Liver (tissue), 9 donors: ENCODE measurements around the gene CACNA1C. TPM values are rescaled to one million over a fixed set of nuclear protein-coding genes. Genes with fewer than 3 reads are reported as not detected.

Source experiments
- DNase-seq: peaks from one replicate; pipeline ENCODE4 v3.0.0-alpha.2; 2017; ENCODE audit warnings: low spot score
- H3K27ac ChIP-seq, 2 donors: one replicate each; pipeline ENCODE4 v1.7.0; 2013; ENCODE audit warnings: inconsistent platforms in 2 of 2, low read length in 2 of 2, control low read depth in 1 of 2, low read depth in 1 of 2, mild to moderate bottlenecking in 1 of 2
- H3K27me3 ChIP-seq, 4 donors: one replicate each; pipeline versions ENCODE4 v1.6.1 to v1.7.0; 2013; ENCODE audit warnings: low read length in 3 of 4, inconsistent platforms in 1 of 4, mild to moderate bottlenecking in 1 of 4, moderate library complexity in 1 of 4; ENCODE audit not compliant: control insufficient read depth in 4 of 4, insufficient read depth in 4 of 4
- H3K36me3 ChIP-seq, 4 donors: one replicate each; pipeline versions ENCODE4 v1.6.1 to v1.7.0; 2013; ENCODE audit warnings: low read length in 3 of 4, mild to moderate bottlenecking in 3 of 4, low read depth in 1 of 4, moderate library complexity in 1 of 4; ENCODE audit not compliant: control insufficient read depth in 4 of 4, insufficient read depth in 3 of 4
- H3K4me1 ChIP-seq, 4 donors: one replicate each; pipeline versions ENCODE4 v1.6.1 to v1.7.0; 2013; ENCODE audit warnings: low read length in 3 of 4, mild to moderate bottlenecking in 3 of 4, moderate library complexity in 1 of 4; ENCODE audit not compliant: control insufficient read depth in 4 of 4, insufficient read depth in 4 of 4
- H3K4me3 ChIP-seq, 3 donors: one replicate each; pipeline versions ENCODE4 v1.6.1 to v1.7.0; 2013; ENCODE audit warnings: low read length in 3 of 3, control low read depth in 1 of 3, low read depth in 1 of 3, mild to moderate bottlenecking in 1 of 3
- H3K9ac ChIP-seq, 2 donors: one replicate each; pipeline ENCODE4 v1.7.0; 2013; ENCODE audit warnings: low read length in 2 of 2, mild to moderate bottlenecking in 2 of 2, moderate library complexity in 2 of 2, control low read depth in 1 of 2, low read depth in 1 of 2
- H3K9me3 ChIP-seq, 4 donors: one replicate each; pipeline versions ENCODE4 v1.6.1 to v1.7.0; 2013; ENCODE audit warnings: low read length in 3 of 4; ENCODE audit not compliant: control insufficient read depth in 4 of 4
- EGR1 ChIP-seq, 2 donors: IDR thresholded peaks; 2 replicates each; pipeline ENCODE4 v1.6.1; 2016 to 2018; ENCODE audit warnings: antibody characterized with exemption in 2 of 2, low read depth in 2 of 2
- FOXA1 ChIP-seq: IDR thresholded peaks from 2 replicates; pipeline ENCODE4 v1.6.1; 2016; ENCODE audit warnings: antibody characterized with exemption
- FOXA2 ChIP-seq: IDR thresholded peaks from 2 replicates; pipeline ENCODE4 v1.6.1; 2016; ENCODE audit warnings: antibody characterized with exemption
- GABPA ChIP-seq, 2 donors: IDR thresholded peaks in 1 of 2; conservative IDR thresholded peaks in 1 of 2; 2 replicates each; pipeline ENCODE4 v1.6.1; 2016; ENCODE audit warnings: antibody characterized with exemption in 2 of 2, mild to moderate bottlenecking in 1 of 2, moderate library complexity in 1 of 2
- HNF4A ChIP-seq, 2 donors: conservative IDR thresholded peaks; 2 replicates each; pipeline ENCODE4 v1.6.1; 2016; ENCODE audit warnings: antibody characterized with exemption in 2 of 2, mild to moderate bottlenecking in 2 of 2
- HNF4G ChIP-seq: IDR thresholded peaks from 2 replicates; pipeline ENCODE4 v1.6.1; 2016; ENCODE audit warnings: antibody characterized with exemption
- JUND ChIP-seq, 2 donors: IDR thresholded peaks; 2 replicates each; pipeline ENCODE4 v1.6.1; 2016; ENCODE audit warnings: antibody characterized with exemption in 2 of 2
- NR2F2 ChIP-seq: IDR thresholded peaks from 2 replicates; pipeline ENCODE4 v1.6.1; 2016; ENCODE audit warnings: antibody characterized with exemption
- RAD21 ChIP-seq, 2 donors: IDR thresholded peaks; 2 replicates each; pipeline ENCODE4 v1.6.1; 2016; ENCODE audit warnings: antibody characterized with exemption in 2 of 2, mild to moderate bottlenecking in 2 of 2
- RXRA ChIP-seq, 2 donors: IDR thresholded peaks; 2 replicates each; pipeline ENCODE4 v1.6.1; 2017 to 2018; ENCODE audit warnings: antibody characterized with exemption in 2 of 2, mild to moderate bottlenecking in 1 of 2
- SP1 ChIP-seq: IDR thresholded peaks from 2 replicates; pipeline ENCODE4 v1.6.1; 2018; ENCODE audit warnings: antibody characterized with exemption, mild to moderate bottlenecking
- TAF1 ChIP-seq: conservative IDR thresholded peaks from 2 replicates; pipeline ENCODE4 v1.6.1; 2016; ENCODE audit warnings: antibody characterized with exemption, mild to moderate bottlenecking
- YY1 ChIP-seq: IDR thresholded peaks from 2 replicates; pipeline ENCODE4 v1.6.1; 2016; ENCODE audit warnings: antibody characterized with exemption, mild to moderate bottlenecking
- WGBS: extraction: QIAGEN DNeasy Blood & Tissue Kit; methylation state at CpG from one replicate; pipeline ENCODE4 v1.1.7; 2013; 5-methylcytosine and 5-hydroxymethylcytosine counted together
- polyA plus RNA-seq, 2 donors: library from polyadenylated mRNA; stranded (reverse) in 1 of 2; unstranded in 1 of 2; fragments of 200-250 nt in 1 of 2; fragments of >200 nt in 1 of 2; fragmentation: Nextera tagmentation in 1 of 2; extraction: Ambion mirVana in 1 of 2; gene quantifications; one replicate each; pipeline versions ENCODE4 v1.2.1 to v1.2.3, GENCODE V29; 2013 to 2015
- total RNA-seq, 2 donors: library from RNA; depleted of rRNA; stranded (reverse); fragments of >200 nt; gene quantifications; one replicate each; pipeline ENCODE4 v1.2.3, GENCODE V29; 2014
- TF ChIP-seq, protein P1 (sequence below): IDR thresholded peaks from 2 replicates; pipeline ENCODE4 v1.6.1; 2016; ENCODE audit warnings: antibody characterized with exemption, mild to moderate bottlenecking
- TF ChIP-seq, protein P2 (sequence below): IDR thresholded peaks from 2 replicates; pipeline ENCODE4 v1.6.1; 2016; ENCODE audit warnings: antibody characterized with exemption
- TF ChIP-seq, protein P3 (sequence below): IDR thresholded peaks from 2 replicates; pipeline ENCODE4 v1.6.1; 2016; ENCODE audit warnings: antibody characterized with exemption
- TF ChIP-seq, protein P4 (sequence below): fragments of 150-350 bp; IDR thresholded peaks from 2 replicates; pipeline ENCODE4 v1.5.1; 2017; ENCODE audit warnings: improper control_type of control experiment, low read depth, low read length; ENCODE audit not compliant: missing input control
- donor health status: healthy.
- donor health status: healthy.
- donor health status: healthy.
- donor health status: healthy.
- donor health status: healthy.

Gene CACNA1C
- total and polyA plus RNA-seq, 4 donors: 0.23 to 1.9 (median 0.41) TPM

DNA sequence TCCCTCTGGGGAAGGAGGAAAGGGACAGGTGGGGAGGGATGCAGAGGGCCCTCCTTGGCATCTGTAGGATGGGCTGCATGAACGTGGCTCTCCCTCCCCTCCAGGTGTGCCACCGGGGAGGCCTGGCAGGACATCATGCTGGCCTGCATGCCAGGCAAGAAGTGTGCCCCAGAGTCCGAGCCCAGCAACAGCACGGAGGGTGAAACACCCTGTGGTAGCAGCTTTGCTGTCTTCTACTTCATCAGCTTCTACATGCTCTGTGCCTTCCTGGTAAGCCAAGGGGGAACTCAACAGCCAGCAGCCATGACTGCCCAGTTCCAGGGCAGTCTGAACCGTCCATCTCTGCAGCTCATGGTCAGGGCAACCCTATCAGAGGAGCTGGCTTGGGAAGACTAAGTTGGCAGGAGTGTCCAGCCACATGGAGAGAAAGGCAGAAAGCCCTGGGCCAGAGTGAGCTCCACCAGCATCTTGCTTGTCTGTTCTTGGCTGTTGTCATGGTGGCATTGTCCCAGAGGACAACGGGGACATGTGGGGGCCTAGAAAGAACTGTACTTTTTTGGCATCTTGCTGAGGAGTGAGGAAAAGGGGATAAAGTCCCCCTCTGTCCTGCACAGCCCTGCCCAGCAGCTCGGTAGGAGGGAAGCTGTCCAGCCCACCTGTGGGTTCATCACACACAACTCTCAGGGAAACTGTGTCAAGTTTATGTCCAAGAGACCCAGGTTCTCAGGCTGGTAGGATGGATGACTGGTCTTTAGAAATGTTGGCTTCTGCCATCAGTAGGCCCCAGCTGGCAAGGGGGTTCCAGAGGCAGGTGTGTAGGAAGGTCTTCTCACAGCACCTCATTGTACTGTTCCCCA lies 612.2 kb downstream of the CACNA1C start:
- WGBS: 79% methylated on average over 7 of the region's 7 CpGs
- Histone ChIP-seq H3K4me1 (no peaks in the 10 kb centered on the region), H3K4me3 (no peak overlapping the region), H3K27ac (no peak overlapping the region), H3K9me3 (no peaks in the 10 kb centered on the region), H3K27me3 (peaks cover 0 to 2% (median 0%) of the 10 kb centered on the region in 4 donors), H3K9ac (no peak overlapping the region), H3K36me3 (no peaks in the 10 kb centered on the region)
- no peak for DNase-seq
- TF ChIP-seq, protein P1, sequence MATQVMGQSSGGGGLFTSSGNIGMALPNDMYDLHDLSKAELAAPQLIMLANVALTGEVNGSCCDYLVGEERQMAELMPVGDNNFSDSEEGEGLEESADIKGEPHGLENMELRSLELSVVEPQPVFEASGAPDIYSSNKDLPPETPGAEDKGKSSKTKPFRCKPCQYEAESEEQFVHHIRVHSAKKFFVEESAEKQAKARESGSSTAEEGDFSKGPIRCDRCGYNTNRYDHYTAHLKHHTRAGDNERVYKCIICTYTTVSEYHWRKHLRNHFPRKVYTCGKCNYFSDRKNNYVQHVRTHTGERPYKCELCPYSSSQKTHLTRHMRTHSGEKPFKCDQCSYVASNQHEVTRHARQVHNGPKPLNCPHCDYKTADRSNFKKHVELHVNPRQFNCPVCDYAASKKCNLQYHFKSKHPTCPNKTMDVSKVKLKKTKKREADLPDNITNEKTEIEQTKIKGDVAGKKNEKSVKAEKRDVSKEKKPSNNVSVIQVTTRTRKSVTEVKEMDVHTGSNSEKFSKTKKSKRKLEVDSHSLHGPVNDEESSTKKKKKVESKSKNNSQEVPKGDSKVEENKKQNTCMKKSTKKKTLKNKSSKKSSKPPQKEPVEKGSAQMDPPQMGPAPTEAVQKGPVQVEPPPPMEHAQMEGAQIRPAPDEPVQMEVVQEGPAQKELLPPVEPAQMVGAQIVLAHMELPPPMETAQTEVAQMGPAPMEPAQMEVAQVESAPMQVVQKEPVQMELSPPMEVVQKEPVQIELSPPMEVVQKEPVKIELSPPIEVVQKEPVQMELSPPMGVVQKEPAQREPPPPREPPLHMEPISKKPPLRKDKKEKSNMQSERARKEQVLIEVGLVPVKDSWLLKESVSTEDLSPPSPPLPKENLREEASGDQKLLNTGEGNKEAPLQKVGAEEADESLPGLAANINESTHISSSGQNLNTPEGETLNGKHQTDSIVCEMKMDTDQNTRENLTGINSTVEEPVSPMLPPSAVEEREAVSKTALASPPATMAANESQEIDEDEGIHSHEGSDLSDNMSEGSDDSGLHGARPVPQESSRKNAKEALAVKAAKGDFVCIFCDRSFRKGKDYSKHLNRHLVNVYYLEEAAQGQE: no peak
- no peak for TF ChIP-seq JUND (IDR thresholded peaks at IDR 0.05)
- no peak for TF ChIP-seq RAD21 (IDR thresholded peaks at IDR 0.05)
- no peak for TF ChIP-seq EGR1 (IDR thresholded peaks at IDR 0.05; ENCODE audit: low read depth in 2 of 2)
- TF ChIP-seq, protein P2, sequence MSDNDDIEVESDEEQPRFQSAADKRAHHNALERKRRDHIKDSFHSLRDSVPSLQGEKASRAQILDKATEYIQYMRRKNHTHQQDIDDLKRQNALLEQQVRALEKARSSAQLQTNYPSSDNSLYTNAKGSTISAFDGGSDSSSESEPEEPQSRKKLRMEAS: no peak
- TF ChIP-seq HNF4G: no peak
- no peak for TF ChIP-seq YY1
- TF ChIP-seq HNF4A (conservative IDR thresholded peaks at IDR 0.05): no peak
- TF ChIP-seq, protein P3, sequence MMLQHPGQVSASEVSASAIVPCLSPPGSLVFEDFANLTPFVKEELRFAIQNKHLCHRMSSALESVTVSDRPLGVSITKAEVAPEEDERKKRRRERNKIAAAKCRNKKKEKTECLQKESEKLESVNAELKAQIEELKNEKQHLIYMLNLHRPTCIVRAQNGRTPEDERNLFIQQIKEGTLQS: no peak
- TF ChIP-seq NR2F2: no peak
- TF ChIP-seq FOXA1: no peak
- no peak for TF ChIP-seq RXRA (IDR thresholded peaks at IDR 0.05)
- TF ChIP-seq TAF1: no peak
- no peak for TF ChIP-seq GABPA (IDR thresholded peaks at IDR 0.05 in 1 of 2, conservative IDR thresholded peaks at IDR 0.05 in 1 of 2)
- TF ChIP-seq, protein P4, sequence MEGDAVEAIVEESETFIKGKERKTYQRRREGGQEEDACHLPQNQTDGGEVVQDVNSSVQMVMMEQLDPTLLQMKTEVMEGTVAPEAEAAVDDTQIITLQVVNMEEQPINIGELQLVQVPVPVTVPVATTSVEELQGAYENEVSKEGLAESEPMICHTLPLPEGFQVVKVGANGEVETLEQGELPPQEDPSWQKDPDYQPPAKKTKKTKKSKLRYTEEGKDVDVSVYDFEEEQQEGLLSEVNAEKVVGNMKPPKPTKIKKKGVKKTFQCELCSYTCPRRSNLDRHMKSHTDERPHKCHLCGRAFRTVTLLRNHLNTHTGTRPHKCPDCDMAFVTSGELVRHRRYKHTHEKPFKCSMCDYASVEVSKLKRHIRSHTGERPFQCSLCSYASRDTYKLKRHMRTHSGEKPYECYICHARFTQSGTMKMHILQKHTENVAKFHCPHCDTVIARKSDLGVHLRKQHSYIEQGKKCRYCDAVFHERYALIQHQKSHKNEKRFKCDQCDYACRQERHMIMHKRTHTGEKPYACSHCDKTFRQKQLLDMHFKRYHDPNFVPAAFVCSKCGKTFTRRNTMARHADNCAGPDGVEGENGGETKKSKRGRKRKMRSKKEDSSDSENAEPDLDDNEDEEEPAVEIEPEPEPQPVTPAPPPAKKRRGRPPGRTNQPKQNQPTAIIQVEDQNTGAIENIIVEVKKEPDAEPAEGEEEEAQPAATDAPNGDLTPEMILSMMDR: no peak

DNA sequence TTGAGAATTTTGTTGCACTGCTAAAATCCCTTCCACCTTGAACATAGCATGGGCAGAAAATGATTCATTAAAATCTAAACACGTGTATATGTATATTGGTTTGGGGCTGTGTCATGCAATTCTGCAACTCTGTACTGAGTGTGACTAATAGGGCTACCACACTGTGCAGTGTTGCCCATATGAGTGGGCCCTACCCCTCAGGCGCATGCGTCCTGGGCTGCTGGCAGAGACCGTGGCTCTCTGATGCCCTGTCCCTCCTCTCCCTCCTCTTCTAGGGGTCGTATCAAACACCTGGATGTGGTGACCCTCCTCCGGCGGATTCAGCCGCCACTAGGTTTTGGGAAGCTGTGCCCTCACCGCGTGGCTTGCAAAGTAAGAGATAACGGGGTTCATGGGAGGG lies 613.6 kb downstream of the CACNA1C start:
- Histone ChIP-seq H3K9ac (no peak overlapping the region), H3K9me3 (no peaks in the 10 kb centered on the region), H3K4me1 (no peaks in the 10 kb centered on the region), H3K27me3 (peaks cover 0 to 2% (median 0%) of the 10 kb centered on the region in 4 donors), H3K4me3 (no peak overlapping the region), H3K36me3 (no peaks in the 10 kb centered on the region), H3K27ac (no peak overlapping the region)
- DNase-seq: no peak
- 86% methylated on average over 11 of the region's 11 CpGs for WGBS
- no peak for TF ChIP-seq FOXA2
- no peak for TF ChIP-seq FOXA1
- TF ChIP-seq, protein P4: no peak
- TF ChIP-seq YY1: no peak
- no peak for TF ChIP-seq TAF1
- TF ChIP-seq, protein P2: no peak
- TF ChIP-seq, protein P1: no peak
- no peak for TF ChIP-seq NR2F2
- TF ChIP-seq RAD21 (IDR thresholded peaks at IDR 0.05): no peak
- no peak for TF ChIP-seq SP1
